GM19099 (cell line): ENCODE results near the gene EXOC4.

Experiments used
- POLR2A ChIP-seq: IDR thresholded peaks from 3 replicates; pipeline ENCODE4 v1.6.1; 2011; ENCODE audit warnings: low read depth; ENCODE audit not compliant: insufficient read length; ENCODE audit errors: extremely low read depth

EXOC4 gene

DNA sequence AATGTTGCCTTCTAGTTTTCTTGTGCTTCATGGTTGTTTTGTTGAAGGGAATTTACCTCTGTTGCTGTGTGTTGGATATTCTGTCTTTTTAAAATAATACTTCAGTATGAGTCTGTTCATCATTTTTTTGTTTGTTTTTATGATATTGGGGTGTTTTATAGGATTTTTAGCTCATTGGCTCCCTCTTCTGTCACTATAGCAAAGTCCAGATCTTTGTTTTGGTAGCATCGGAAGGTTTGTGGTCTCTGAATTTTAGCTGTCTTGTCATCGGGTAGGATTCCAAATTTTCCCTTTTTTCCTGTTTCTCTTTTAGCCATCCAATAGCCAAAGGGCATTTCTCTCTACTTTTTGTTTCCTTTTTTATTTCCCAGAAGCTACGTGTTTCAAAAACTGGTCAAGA lies 91.4 kb downstream of the EXOC4 start:
- TF ChIP-seq POLR2A, result no peak

DNA sequence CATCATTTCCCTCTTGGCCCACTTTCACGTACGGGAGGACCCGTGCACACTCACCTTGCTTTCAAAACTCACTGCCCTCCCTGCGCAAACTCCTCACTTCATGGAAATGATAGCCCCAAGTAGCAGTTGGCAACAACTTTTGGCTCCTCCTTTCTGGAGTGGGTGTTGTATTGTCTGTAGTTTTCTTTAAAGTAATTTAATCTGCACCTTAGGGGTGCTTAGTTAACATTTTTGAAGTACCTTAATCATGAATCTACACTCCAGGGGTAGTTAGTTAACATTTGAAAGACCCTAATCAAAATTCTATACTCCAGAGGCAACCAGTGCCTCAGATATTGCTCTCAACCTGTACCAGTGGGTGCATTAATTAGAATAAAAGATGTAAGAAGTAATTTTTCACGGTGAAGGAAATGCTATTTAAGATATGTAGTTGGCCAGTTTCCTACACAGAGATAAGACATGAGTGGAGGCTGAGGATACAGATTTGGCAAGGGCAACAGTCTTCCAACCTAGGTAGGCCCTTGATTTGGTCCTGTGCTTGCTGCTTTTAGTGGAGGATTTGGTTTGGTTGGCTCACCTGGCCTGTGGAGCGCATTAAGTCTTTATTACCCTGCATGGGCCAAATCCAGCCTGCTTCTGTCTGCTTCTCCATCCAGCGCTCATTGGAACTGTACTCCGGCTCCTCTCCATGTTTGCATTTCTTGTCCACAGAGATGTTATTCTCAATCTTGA lies 93.0 kb downstream of the EXOC4 start:
- no peak for TF ChIP-seq POLR2A

DNA sequence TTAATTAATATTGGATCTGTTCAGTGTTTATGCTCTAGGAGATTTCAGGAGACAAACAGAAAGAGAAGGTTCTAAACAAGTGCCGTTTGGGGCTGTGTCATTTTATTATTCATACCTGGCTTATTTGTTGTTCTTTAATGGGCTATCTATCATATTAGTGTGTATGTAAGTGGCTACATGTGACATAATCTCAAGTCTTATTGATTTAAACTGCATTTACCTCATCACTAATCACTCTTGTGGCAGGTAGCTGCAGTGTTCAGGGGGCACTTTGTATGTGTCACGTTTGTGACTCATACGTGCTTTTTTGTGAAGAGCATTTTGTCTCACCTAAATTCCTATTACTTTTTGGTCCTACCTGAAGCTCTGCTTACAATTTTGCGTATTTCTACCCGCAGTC lies 95.4 kb downstream of the EXOC4 start:
- TF ChIP-seq POLR2A, result no peak

DNA sequence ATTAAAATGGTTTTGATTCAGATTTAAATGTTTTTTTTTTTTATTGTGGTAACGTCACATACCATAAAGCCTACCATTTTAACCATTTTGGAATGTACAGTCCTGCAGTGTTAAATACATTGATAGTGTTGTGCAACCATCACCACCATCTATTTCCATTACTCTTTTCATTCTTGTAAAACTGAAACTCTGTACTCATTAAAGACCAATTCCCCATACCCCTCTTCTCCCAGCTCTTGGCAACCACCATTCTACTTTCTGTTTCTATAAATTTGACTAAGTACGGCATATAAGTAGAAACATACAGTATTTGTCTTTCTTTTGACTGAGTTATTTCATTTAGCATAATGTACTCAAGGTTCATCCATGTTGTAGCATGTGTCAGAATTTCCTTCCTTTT lies 96.2 kb downstream of the EXOC4 start:
- TF ChIP-seq POLR2A, result no peak

DNA sequence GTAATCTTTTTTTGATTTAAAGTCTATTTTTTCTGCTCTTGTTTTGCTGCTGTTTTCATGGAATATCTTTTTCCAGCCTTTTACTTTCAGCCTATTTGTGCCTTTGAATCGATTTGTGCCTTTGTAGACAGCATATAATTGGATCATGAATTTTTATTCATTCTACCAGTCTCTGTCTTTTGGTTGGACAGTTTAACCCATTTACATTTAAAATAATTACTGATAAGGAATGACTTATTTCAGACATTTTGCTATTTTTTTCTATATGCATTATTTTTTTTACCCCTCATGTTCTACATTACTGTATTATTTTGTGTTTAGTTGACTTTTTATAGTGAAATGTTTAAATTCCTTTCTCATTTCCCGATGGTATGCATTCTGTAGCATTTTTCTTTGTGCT lies 99.6 kb downstream of the EXOC4 start:
- TF ChIP-seq POLR2A, result no peak

DNA sequence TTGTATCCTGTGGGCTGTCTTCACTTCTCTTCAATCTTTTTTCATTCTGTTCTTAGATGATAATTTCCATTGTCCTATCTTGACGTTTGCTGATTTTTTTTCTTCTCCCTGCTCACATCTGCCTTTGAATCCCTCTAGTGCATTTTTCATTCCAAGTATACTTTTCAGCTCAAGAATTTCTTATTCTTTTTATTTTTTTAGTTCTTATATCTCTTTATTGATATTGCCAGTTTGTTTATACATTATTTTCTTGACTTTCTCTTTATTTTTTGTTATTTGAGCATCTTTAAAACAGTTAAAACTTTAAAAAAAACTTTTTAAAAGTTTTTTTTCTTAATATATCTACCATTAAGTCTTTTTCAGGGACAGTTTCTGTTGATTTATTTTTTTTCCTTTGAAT lies 100.9 kb downstream of the EXOC4 start:
- TF ChIP-seq POLR2A, result no peak

DNA sequence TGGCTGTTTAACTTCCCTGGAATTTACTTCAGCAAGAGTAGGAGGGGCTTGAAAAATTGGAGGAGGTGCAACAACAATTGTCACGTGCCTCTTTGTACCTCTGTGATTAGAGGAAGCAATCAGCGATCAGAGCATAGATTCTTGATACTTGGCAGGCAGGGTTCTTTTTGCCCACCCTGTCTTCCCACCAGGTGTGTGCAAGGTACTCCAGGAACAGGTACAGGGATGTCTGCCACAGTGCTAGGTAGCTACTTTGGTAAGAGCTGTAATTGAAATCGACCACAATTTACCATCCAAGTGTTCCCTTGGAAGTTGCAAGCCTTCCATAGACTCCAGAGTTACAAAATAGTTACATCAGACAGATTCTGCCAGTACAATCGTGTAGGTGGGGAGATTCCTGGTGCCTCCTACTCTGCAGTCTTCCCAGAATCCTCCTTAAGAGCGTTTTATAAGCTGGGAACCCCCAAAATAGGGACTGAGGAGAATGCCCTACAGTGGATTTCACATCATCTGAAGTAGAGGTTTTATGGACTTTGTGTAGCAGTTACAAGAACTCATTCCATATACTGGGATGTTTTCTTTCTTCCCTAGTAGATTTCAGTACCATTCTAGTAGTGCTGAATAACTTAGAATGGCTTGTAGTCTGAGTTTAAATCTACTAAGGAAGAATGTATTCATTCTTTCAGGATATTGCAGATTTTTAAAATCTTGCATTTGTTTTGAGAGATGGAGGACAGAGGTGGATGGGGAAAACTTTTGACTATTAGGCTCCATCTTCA lies 101.9 kb downstream of the EXOC4 start:
- no peak for TF ChIP-seq POLR2A

DNA sequence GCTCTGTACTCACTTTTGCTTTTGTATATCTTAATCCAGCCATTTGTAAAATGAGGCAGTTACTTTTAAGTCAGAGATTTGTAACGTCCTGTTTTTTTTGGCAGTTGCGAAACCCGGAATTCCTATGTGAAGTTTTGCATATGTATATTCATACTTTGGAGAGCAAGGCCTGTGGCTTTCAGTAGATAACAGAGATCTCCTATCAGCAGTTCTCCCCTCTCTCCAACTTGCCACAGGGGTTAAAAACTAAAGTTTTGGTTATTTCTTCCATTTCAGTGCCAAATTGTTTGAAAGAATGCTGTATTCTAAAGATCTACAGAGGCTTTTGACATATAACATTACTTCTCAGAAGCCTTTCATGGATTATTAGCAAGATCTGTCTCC lies 102.4 kb downstream of the EXOC4 start:
- TF ChIP-seq POLR2A, result no peak

DNA sequence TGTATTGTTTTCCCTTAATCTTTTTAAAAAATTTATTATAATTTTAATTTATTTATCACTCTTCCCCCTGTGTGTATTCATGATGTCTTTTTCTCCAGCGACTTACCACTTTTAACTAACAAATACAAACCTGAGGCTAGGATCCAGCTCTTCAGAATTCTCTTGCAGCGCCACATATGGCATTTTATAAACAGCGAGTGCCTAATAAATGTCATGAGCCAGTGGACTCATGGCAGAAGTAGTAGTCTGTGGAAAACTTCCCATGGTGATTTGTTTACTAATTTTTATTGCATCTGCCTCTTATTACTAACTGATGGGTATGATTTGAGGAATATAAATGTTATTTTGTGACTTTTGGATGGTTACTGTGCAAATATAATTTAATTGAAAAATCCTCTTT lies 102.9 kb downstream of the EXOC4 start:
- no peak for TF ChIP-seq POLR2A

DNA sequence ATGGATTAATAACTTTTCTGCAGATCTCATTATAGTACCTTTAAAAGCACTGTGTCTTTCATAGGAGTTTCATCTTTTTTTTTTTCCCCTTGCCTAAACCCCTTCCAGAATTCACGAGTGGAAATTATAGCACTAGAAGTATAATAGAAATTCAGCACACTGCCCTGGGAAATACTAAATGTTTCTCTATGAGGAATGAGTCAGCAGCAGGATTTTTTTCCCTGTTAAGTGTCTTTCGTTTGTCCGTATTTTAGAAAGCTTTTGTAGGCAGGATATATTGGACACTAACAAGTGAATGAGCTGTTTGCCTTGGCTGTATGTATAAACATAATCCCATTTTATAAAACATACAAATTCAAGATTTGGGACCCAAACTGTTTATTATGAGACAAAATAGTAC lies 105.8 kb downstream of the EXOC4 start:
- TF ChIP-seq POLR2A, result no peak

DNA sequence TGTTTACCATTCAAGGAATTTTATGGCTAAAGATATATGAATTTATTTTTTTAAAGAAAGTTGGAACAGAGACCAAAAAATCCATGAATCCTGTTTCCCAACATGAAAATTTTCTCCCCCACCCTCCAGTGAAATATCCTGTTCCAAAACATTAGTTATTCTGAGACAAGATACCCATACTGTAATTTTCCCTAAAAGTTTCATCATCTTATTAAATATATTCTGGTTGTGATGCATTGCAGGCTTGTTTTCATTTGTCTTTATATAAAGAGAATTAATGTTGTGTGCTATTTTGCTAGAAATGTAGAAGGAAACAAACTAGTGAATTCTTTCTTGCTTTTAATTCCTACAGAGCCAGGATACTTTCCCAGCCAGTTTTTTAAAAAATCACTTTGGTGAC lies 106.6 kb downstream of the EXOC4 start:
- TF ChIP-seq POLR2A, result no peak

DNA sequence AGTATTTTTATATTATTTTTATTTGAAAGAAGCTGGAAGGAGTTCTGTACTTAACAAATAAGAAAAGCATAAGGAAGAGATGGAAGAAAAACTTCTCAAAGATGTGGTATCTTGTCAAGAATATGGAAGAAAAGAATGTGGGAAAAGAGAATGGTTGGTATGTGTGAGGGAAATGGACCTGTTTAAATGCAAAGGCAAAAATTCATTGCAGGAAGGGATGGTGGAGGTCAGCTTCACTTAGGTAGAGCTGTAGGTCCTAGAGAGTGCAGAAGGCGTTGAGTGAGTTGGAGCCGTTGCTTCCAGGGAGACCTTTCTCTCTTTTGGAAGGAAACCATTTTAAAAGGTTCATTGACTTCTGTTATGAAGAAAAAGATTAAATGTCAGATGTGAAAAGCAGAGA lies 107.3 kb downstream of the EXOC4 start:
- TF ChIP-seq POLR2A, result no peak

DNA sequence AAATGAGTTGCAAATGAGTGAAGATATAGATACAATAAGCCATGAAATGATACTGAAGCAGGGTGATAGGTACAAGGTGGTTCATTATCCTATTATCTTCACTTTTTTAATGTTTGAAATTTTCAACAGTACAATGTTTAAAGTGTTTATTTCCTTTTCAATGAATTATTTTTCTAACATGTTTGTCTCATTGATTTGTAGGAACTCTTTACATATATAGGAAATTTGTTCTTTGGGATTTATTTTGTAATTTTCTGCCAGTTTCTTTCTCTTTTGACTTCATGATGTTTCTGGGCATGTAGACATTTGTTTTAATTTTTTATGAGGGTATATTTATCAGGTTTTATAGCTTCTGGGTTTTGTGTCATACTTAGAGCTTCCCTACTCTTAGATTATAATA lies 108.9 kb downstream of the EXOC4 start:
- no peak for TF ChIP-seq POLR2A

DNA sequence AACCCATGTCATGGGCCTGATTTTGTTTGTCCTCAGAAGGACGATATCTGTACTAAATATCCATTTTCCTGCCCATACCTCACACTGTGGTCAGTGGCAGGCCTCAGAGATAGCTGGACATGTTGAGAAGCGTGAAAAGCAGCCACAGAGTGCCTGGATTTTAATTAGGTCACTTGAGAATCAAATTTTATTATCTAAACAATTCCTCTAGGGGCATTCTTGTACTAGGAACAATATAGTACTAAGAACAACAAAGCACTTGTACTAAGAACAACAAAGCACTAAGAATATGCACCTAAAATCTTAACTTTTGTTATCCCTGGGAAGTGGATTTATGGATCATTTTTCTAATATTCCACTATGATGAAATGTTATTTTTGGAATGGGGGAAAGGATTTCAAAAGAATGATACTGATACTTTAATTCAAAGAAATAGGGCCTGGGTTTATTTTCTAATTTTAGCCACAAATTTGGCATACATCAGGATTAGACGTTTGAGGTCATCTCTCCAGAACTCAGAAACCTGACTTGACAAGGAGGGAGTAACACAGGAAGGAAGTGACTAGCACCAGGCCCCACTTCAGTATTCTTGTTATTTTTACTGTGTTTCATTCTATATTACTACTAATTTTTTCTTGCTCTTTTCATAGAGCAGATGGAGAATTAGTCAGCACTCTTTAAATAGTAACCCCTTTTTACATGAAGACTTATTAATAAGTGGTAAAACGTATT lies 112.2 kb downstream of the EXOC4 start:
- no peak for TF ChIP-seq POLR2A

DNA sequence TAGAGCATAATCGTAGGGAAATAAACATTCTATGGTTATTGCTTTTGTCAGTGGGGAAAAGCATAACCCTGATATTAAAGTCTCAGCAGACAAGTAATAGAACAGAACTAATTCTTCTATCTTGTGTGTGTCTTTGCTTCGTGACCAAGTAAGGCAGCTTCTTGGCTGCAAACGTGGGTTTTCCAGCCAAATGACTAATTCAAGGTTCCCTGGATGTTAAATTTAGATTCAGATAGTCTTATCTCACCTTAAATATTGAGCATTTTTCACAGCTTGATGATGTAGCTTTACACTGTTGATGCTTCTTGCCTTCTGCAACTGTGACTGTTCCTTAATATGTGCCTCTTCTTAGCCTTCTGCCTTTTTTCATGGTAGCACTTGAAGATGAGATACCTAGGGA lies 113.0 kb downstream of the EXOC4 start:
- no peak for TF ChIP-seq POLR2A

DNA sequence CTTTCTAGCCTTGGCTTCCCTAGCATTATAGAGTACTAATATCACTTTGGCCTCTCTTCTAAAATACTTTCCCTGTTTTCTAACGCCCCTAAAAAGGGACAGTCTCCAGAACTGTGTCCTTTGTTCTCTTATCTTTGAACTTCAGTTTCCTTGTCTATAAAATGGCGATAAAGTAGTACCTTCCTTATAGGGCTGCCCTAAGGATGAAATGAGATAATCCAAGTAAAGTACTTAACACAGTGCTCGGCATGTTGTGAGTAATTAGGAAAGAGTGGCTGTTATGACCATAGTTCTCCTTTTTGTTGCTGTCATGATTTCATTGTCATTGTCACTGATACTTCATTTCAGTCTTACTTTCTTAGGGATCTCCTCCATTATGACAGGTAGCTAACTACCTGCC lies 114.7 kb downstream of the EXOC4 start:
- no peak for TF ChIP-seq POLR2A
